ENCODE results near the gene FBXL7.

FBXL7 gene

DNA sequence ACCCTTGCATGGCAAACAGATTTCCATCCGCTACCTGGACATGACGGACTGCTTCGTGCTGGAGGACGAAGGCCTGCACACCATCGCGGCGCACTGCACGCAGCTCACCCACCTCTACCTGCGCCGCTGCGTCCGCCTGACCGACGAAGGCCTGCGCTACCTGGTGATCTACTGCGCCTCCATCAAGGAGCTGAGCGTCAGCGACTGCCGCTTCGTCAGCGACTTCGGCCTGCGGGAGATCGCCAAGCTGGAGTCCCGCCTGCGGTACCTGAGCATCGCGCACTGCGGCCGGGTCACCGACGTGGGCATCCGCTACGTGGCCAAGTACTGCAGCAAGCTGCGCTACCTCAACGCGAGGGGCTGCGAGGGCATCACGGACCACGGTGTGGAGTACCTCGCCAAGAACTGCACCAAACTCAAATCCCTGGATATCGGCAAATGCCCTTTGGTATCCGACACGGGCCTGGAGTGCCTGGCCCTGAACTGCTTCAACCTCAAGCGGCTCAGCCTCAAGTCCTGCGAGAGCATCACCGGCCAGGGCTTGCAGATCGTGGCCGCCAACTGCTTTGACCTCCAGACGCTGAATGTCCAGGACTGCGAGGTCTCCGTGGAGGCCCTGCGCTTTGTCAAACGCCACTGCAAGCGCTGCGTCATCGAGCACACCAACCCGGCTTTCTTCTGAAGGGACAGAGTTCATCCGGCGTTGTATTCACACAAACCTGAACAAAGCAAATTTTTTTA lies 436.7 kb downstream of the FBXL7 start:
- H3K9me3 Mint-ChIP-seq: no peaks in the 10 kb centered on the region

GRCh38 chr5:15937708-15938107 lies 437.7 kb downstream of the FBXL7 start:
- no peak overlapping the region for H3K4me3 Mint-ChIP-seq
- H3K9me3 Mint-ChIP-seq: no peaks in the 10 kb centered on the region
- ATAC-seq: peak; percentile 21
- no peaks in the 10 kb centered on the region for H3K4me1 Mint-ChIP-seq
- H3K36me3 Mint-ChIP-seq: no peaks in the 10 kb centered on the region
- H3K27me3 Mint-ChIP-seq: no peaks in the 10 kb centered on the region
- no peak overlapping the region for H3K27ac Mint-ChIP-seq

More for the DNA sequence above, 436.7 kb downstream of the FBXL7 start:
- Mint-ChIP-seq H3K4me3 (no peak overlapping the region), H3K27me3 (no peaks in the 10 kb centered on the region), H3K36me3 (no peaks in the 10 kb centered on the region), H3K4me1 (no peaks in the 10 kb centered on the region), H3K27ac (no peak overlapping the region)
- no peak for ATAC-seq

DNA sequence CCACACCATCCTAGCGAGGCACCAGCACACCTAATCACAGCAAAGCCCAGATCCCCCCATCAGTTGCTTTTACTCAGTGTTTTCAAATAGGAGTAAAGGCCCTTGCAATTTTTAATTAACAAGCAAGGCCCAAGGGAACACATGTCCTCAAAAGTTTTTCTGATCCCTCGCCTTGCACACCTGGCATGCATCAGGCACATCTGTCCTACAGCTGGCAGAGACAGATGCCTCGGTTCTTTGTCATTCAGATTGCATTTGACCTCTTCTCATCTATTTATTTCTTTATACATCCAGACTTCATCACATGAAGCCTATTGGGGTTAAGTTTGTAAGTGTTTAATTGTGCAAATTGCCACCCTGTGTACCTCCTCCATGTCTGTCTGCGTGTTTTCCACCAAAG lies 438.2 kb downstream of the FBXL7 start:
- no peaks in the 10 kb centered on the region for H3K4me1 Mint-ChIP-seq
- no peaks in the 10 kb centered on the region for H3K27me3 Mint-ChIP-seq
- no peak overlapping the region for H3K4me3 Mint-ChIP-seq
- no peak overlapping the region for H3K27ac Mint-ChIP-seq
- no peaks in the 10 kb centered on the region for H3K9me3 Mint-ChIP-seq
- H3K36me3 Mint-ChIP-seq: no peaks in the 10 kb centered on the region
- no peak for ATAC-seq

DNA sequence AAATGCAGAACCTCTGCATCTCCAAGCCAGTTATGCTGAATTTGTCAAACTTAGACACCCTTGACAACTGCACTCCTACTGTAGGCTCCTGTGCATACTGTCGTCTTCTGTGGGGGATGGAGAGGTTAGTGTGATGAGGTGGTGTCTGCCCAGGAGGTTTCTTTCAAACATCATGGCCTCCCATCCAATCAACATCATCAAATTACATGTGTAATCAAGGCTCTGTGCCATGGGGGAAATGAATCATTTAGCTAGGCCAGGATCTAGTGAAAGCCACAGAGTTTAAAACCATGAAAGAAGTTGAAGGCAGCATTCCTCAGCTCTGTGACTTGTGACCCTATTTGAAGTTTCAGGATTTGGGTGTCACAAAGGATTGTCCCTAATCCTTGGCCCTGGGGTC lies 439.0 kb downstream of the FBXL7 start:
- Mint-ChIP-seq H3K9me3 (no peaks in the 10 kb centered on the region), H3K27me3 (no peaks in the 10 kb centered on the region), H3K36me3 (no peaks in the 10 kb centered on the region), H3K27ac (no peak overlapping the region), H3K4me3 (no peak overlapping the region), H3K4me1 (no peaks in the 10 kb centered on the region)
- no peak for ATAC-seq

GRCh38 chr5:15940905-15941304 lies 440.9 kb downstream of the FBXL7 start:
- no peak for ATAC-seq
- no peaks in the 10 kb centered on the region for H3K4me1 Mint-ChIP-seq

GRCh38 chr5:15943487-15943886 lies 443.5 kb downstream of the FBXL7 start:
- Mint-ChIP-seq H3K27me3 (no peaks in the 10 kb centered on the region), H3K4me3 (no peak overlapping the region), H3K36me3 (no peaks in the 10 kb centered on the region), H3K9me3 (no peaks in the 10 kb centered on the region), H3K4me1 (no peaks in the 10 kb centered on the region), H3K27ac (no peak overlapping the region)
- ATAC-seq: no peak

More at GRCh38 chr5:15940905-15941304, 440.9 kb downstream of the FBXL7 start:
- Mint-ChIP-seq H3K27ac (no peak overlapping the region), H3K36me3 (no peaks in the 10 kb centered on the region), H3K27me3 (no peaks in the 10 kb centered on the region), H3K4me3 (no peak overlapping the region), H3K9me3 (no peaks in the 10 kb centered on the region)

GRCh38 chr5:15946026-15946425 lies 446.0 kb downstream of the FBXL7 start:
- no peaks in the 10 kb centered on the region for H3K36me3 Mint-ChIP-seq
- no peaks in the 10 kb centered on the region for H3K27me3 Mint-ChIP-seq
- no peak overlapping the region for H3K4me3 Mint-ChIP-seq
- H3K4me1 Mint-ChIP-seq: no peaks in the 10 kb centered on the region
- peaks cover 5% of the 10 kb centered on the region for H3K9me3 Mint-ChIP-seq
- ATAC-seq: no peak
- H3K27ac Mint-ChIP-seq: no peak overlapping the region

DNA sequence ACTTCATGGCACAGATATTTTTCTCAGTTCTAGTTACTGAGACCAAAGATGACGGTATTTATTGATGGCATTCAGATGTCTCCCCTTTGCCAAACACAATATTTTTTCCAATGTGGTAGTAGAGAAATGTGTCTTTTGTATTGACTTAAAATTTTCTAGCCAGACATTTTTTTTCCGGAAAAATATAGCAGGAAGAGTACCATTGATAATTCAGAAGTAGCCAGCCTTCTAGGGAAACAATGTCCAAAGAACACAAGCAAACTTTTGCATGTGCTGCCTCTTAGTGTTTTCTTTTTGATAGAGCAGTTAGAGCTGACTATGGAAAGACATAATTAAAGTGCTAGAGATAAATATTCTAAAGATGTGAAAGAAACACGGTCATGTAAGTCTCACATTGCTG lies 448.2 kb downstream of the FBXL7 start:
- no peak overlapping the region for H3K4me3 Mint-ChIP-seq
- no peak for ATAC-seq
- H3K9me3 Mint-ChIP-seq: peaks cover 5% of the 10 kb centered on the region
- no peaks in the 10 kb centered on the region for H3K36me3 Mint-ChIP-seq
- no peaks in the 10 kb centered on the region for H3K27me3 Mint-ChIP-seq
- H3K27ac Mint-ChIP-seq: no peak overlapping the region
- H3K4me1 Mint-ChIP-seq: no peaks in the 10 kb centered on the region

DNA sequence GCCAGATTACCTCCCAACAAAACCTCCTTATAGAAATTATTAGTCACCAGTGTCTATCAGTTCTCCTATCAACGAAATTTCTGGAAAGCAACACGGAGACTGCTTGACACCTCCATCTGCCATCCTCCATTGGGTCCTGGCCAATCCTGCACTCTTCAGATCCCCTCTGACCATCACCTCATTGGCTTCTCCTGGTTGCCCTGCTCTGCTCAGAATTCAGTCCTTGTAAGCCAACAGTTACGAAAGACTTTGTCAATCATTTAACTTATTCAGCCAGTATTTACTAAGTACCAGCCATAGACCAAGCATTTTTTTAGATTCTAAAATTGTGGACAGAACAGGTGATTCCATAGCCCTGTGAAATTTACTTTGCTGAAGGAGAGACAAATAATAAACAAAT lies 451.1 kb downstream of the FBXL7 start:
- H3K36me3 Mint-ChIP-seq: no peaks in the 10 kb centered on the region
- peaks cover 5% of the 10 kb centered on the region for H3K9me3 Mint-ChIP-seq
- H3K27me3 Mint-ChIP-seq: no peaks in the 10 kb centered on the region
- H3K27ac Mint-ChIP-seq: no peak overlapping the region
- ATAC-seq: no peak
- no peaks in the 10 kb centered on the region for H3K4me1 Mint-ChIP-seq
- no peak overlapping the region for H3K4me3 Mint-ChIP-seq

DNA sequence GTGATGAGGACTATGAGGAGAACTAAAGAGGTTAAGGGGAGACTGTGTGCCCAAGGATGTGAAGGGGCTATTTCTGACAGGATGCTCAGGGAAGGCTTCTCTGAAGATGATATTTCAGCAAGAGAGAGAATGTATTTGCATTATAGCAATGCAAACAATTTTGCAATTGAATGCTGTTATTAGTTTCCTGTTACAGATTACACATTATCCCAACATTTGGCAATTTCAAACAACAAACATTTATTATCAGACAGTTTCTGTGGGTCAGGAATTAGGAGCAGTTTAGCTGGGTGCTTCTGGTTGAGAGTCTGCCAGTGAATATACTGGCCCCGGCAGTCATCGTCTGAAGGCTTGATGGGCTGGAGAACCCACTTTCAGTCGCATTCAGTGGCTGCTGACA lies 451.6 kb downstream of the FBXL7 start:
- no peak for ATAC-seq
- Mint-ChIP-seq H3K4me1 (no peaks in the 10 kb centered on the region), H3K36me3 (no peaks in the 10 kb centered on the region), H3K4me3 (no peak overlapping the region), H3K9me3 (peaks cover 5% of the 10 kb centered on the region), H3K27ac (no peak overlapping the region), H3K27me3 (no peaks in the 10 kb centered on the region)

DNA sequence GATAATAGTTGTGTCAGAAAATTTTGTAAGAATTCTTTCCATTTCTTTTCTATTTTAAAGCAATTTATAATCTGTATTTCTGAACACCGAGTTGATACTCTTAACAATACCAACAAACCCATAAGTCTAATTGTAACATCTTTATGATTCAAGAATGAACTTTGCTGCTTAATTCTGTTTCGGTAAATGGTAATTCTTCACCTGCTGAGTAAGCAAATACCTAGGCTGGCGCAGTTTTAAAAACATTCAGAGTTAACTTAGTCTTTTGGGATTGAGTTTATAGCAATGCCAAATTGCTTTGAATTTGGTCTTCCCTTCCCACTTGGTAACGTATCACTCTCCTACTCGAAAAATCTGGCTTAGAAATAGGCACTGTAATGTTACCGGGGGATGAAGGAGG lies 456.6 kb downstream of the FBXL7 start:
- ATAC-seq: no peak
- H3K27ac Mint-ChIP-seq: no peak overlapping the region

DNA sequence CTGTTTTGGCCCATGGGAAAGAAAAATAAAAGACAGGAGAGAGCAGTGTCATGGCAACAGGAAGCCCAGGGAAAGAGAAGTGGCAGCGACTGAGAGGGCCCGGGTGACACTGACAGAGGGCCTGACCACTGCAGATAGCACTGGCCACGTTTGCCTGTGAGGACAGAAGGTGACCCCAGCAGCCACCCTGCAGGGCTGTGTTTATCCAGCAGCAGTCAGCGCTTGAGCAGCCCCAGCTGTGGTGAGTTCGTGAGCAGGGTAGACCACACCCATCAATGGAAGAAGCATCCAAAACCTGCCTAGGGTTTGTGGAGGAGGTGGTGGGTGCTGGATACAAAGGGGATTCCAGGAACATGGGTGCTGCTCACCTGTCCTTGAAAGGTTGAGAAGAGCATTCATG lies 457.1 kb downstream of the FBXL7 start:
- Mint-ChIP-seq H3K27me3 (no peaks in the 10 kb centered on the region), H3K36me3 (no peaks in the 10 kb centered on the region), H3K9me3 (no peaks in the 10 kb centered on the region), H3K4me3 (no peak overlapping the region), H3K4me1 (no peaks in the 10 kb centered on the region), H3K27ac (no peak overlapping the region)
- no peak for ATAC-seq

More for the DNA sequence above, 456.6 kb downstream of the FBXL7 start:
- Mint-ChIP-seq H3K36me3 (no peaks in the 10 kb centered on the region), H3K27me3 (no peaks in the 10 kb centered on the region), H3K4me3 (no peak overlapping the region), H3K4me1 (no peaks in the 10 kb centered on the region), H3K9me3 (no peaks in the 10 kb centered on the region)

GRCh38 chr5:15959370-15960164 lies 459.6 kb downstream of the FBXL7 start:
- Mint-ChIP-seq H3K4me1 (no peaks in the 10 kb centered on the region), H3K4me3 (no peak overlapping the region), H3K27me3 (no peaks in the 10 kb centered on the region), H3K9me3 (no peaks in the 10 kb centered on the region), H3K27ac (no peak overlapping the region), H3K36me3 (no peaks in the 10 kb centered on the region)
- ATAC-seq: no peak

DNA sequence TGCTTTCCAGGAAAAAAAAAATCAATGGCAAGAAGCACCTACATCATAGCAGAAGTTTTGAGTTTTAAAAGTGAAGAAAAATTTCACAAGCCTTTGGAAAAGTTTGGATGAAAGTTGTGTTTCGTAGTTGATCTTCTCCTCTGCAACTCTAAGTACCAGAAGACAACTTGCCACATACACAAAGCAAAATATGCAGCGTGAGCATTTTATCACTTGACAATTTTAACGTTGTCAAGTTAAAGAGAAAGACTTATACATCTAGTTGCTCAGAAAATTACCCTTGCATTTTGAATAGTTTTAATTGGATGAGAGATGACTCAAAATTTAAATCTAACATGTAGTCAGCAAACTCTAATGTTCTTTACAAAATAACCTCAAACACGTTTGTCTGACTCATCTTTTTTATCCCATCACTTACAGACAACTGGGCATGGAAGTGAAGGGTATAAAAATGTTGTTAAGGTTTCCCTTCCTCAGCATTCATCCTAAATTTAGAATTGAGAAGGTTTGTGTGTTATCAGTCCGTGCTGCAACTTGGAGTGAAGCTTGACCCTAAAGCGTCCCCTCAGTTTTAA lies 466.2 kb downstream of the FBXL7 start:
- no peaks in the 10 kb centered on the region for H3K4me1 Mint-ChIP-seq
- no peaks in the 10 kb centered on the region for H3K9me3 Mint-ChIP-seq
- H3K27me3 Mint-ChIP-seq: no peaks in the 10 kb centered on the region
- H3K4me3 Mint-ChIP-seq: no peak overlapping the region
- ATAC-seq: no peak
- H3K36me3 Mint-ChIP-seq: no peaks in the 10 kb centered on the region
- H3K27ac Mint-ChIP-seq: no peak overlapping the region

DNA sequence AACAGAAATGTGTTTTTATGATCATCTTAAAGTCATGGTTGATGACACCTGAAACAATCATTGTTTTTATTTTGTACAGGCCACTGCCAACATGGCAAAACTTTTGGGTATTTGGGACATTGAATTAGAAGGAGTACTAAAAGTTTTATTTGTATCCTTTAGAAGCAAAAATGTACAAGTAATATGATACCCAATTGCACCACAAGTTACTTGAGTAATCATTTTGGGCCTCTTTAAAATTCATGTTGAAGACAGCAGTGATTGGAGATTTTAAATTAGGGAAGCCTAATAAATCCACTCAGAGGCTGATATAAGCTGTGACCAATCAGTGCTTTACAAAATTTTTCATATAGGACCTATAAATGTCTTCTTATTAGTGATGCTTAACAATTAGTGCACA lies 466.7 kb downstream of the FBXL7 start:
- no peaks in the 10 kb centered on the region for H3K9me3 Mint-ChIP-seq
- no peak for ATAC-seq
- H3K27ac Mint-ChIP-seq: no peak overlapping the region
- no peaks in the 10 kb centered on the region for H3K4me1 Mint-ChIP-seq
- H3K36me3 Mint-ChIP-seq: no peaks in the 10 kb centered on the region
- no peak overlapping the region for H3K4me3 Mint-ChIP-seq
- H3K27me3 Mint-ChIP-seq: no peaks in the 10 kb centered on the region

- H3K9me3 Mint-ChIP-seq: no peaks in the 10 kb centered on the region
- no peaks in the 10 kb centered on the region for H3K27me3 Mint-ChIP-seq
- H3K27ac Mint-ChIP-seq: no peak overlapping the region
- no peaks in the 10 kb centered on the region for H3K4me1 Mint-ChIP-seq
- ATAC-seq: no peak
- no peaks in the 10 kb centered on the region for H3K36me3 Mint-ChIP-seq
- H3K4me3 Mint-ChIP-seq: no peak overlapping the region
Observed at GRCh38 chr5:15968993-15969392, 469.0 kb downstream of the FBXL7 start.

All from stimulated activated memory B cell treated with anti-CD40 and anti-IgM and Interleukin-4, amounts not matched to agents 10 μg/mL and 1 μg/mL and 100 μg/mL, for 72 hours (primary cell).